ENCODE measurements around the gene SLC35F3. TPM values are rescaled to one million over a fixed set of nuclear protein-coding genes. Genes with fewer than 3 reads are reported as not detected.
"Not testable (repeated sequence)": the region's sequence is repeated elsewhere in the genome, so short reads cannot be mapped to it uniquely, and the experiment has no call there.

Gene SLC35F3
- total RNA-seq, 1 donor from 2014 or later = not detected

DNA sequence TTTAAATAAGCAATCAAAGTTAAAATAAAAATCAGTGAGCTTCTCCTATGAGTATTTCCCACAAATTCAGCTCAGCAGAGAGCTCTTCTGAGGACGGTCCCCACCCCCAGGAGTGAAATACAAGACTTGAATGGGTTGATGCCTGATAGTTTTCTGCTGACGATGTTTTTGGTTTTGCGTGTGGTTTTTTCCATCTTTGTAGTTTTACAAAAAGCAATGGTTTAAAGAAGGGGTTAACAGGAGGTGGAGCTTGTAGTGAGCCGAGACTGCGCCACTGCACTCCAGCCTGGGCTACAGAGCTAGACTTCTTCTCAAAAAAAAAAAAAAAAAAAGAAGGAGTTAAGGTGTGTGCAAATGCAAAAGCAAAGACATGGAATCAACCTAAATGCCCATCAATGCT, 297.1 kb downstream of the SLC35F3 start:
- Mint-ChIP-seq H3K4me3 (no peak overlapping the region), H3K27ac (no peak overlapping the region), H3K36me3 (ENCODE audit: low read depth) (no peaks in the 10 kb centered on the region), H3K4me1 (no peaks in the 10 kb centered on the region), H3K9me3 (no peaks in the 10 kb centered on the region), H3K27me3 (peaks cover 13% of the 10 kb centered on the region)
- TF ChIP-seq, protein P1, sequence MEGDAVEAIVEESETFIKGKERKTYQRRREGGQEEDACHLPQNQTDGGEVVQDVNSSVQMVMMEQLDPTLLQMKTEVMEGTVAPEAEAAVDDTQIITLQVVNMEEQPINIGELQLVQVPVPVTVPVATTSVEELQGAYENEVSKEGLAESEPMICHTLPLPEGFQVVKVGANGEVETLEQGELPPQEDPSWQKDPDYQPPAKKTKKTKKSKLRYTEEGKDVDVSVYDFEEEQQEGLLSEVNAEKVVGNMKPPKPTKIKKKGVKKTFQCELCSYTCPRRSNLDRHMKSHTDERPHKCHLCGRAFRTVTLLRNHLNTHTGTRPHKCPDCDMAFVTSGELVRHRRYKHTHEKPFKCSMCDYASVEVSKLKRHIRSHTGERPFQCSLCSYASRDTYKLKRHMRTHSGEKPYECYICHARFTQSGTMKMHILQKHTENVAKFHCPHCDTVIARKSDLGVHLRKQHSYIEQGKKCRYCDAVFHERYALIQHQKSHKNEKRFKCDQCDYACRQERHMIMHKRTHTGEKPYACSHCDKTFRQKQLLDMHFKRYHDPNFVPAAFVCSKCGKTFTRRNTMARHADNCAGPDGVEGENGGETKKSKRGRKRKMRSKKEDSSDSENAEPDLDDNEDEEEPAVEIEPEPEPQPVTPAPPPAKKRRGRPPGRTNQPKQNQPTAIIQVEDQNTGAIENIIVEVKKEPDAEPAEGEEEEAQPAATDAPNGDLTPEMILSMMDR (IDR thresholded peaks at IDR 0.05) = no peak
- CTCF ChIA-PET = no interaction called here
- intact Hi-C loops (cut with micrococcal nuclease) = no loop called here
- POLR2A ChIA-PET = no interaction called here
- no peak for ATAC-seq (ENCODE audit: low read depth)
- DNase-seq = no peak

DNA sequence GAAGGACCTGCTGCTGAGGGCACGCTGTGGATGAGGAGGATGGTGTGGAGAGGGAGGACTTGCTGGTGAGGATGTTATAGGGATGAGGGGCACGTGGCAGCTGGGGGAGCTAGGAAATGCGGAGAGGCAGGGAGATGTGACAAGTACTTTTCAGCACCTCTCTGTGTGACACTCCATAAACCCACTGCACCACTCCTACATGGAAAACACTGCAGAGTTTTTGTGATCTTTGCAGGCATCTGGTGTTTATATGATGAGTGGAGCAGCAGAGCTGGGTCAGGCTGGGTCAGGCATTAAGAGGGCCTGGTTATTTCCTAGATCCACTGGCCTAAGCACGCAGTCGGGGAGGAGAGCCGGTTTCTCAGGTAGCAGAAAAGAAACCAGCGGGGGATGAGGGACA, 301.5 kb downstream of the SLC35F3 start:
- Mint-ChIP-seq H3K9me3 (no peaks in the 10 kb centered on the region), H3K27ac (no peak overlapping the region), H3K4me1 (no peaks in the 10 kb centered on the region), H3K36me3 (ENCODE audit: low read depth) (no peaks in the 10 kb centered on the region), H3K4me3 (no peak overlapping the region), H3K27me3 (peaks cover 18% of the 10 kb centered on the region)
- intact Hi-C loops (cut with micrococcal nuclease) = no loop called here
- DNase-seq = no peak
- ChIA-PET CTCF (no interaction called here), POLR2A (no interaction called here)
- TF ChIP-seq, protein P1 (IDR thresholded peaks at IDR 0.05) = no peak
- no peak for ATAC-seq (ENCODE audit: low read depth)

DNA sequence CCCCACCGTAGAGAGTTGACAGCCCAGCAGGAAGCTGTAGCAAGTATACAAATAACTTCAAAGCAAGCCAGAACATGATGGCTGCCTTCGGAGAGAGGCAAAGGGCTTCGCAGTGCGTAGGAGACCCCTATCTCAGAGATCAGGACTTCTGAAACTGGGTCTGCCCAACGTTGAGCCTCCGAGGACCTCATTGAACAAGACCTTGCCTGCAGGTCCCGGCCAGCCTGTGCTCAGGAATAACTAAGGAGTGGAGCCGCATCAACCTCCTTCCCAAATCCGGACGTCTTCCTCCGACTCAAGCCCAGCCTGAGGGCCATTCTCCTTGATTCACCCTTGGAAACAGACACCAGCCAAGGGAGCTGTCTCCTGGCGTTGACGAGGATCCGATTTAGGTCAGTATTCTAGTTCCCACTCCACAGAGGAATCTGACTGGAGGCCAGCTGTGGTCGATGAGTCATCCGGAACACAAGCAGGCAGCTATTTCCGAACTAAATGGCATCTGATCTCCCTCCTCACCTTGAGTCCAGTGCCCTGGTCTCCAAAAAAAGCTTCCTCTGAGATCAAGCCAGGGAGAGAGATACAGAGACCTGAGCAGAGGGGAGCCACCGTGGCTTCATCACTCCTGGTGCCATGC, 302.3 kb downstream of the SLC35F3 start:
- POLR2A ChIA-PET = no interaction called here
- Mint-ChIP-seq H3K27ac (no peak overlapping the region), H3K27me3 (peaks cover 20% of the 10 kb centered on the region), H3K9me3 (no peaks in the 10 kb centered on the region), H3K36me3 (ENCODE audit: low read depth) (no peaks in the 10 kb centered on the region), H3K4me3 (no peak overlapping the region), H3K4me1 (no peaks in the 10 kb centered on the region)
- TF ChIP-seq, protein P1 (IDR thresholded peaks at IDR 0.05) = no peak
- CTCF ChIA-PET = no interaction called here
- DNase-seq (no peak), ATAC-seq (ENCODE audit: low read depth) (no peak)
- intact Hi-C loops (cut with micrococcal nuclease) = no loop called here

DNA sequence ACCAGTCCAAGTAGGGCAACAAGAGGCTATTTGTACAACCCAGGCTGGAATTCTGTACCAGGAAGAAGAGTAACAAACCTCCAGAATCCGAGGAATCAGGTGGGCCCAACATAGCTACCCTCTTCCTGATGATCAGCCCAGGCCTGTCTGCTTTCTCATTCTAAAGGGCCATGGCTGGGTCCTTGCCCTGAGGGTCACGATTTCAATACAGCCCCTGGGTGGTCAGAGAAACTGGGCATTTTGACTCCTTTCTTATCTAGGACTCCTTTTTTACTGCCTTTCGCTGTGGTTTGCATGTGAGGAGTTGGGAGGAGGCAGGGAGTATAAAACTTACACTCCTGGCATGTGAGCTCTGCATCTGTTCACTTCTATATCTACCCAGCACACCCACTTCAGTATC, 303.9 kb downstream of the SLC35F3 start:
- intact Hi-C loops (cut with micrococcal nuclease) = no loop called here
- Mint-ChIP-seq H3K4me1 (peaks cover 4% of the 10 kb centered on the region), H3K36me3 (ENCODE audit: low read depth) (no peaks in the 10 kb centered on the region), H3K27me3 (peaks cover 30% of the 10 kb centered on the region), H3K9me3 (peaks cover 2% of the 10 kb centered on the region), H3K27ac (no peak overlapping the region), H3K4me3 (no peak overlapping the region)
- ChIA-PET CTCF (no interaction called here), POLR2A (no interaction called here)
- DNase-seq (no peak), ATAC-seq (ENCODE audit: low read depth) (no peak)
- TF ChIP-seq, protein P1 (IDR thresholded peaks at IDR 0.05) = no peak

DNA sequence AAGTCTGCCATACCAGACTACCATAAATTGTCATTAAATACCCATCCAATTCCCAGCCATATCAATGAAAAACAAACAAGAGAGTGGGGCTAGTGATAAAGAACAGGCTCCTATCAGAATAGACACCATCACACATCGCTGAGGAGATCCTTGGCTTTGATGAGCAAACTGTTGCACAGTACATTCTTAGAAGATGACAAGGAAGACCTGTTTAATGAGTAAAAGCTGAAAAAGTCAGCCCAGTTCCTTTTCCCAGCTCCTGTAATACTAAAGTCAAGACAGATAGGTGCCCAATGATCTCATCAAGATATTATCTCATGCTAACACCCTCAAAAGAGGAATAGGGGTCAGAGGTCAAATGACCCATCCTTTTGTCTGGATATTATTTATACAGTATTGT, 304.3 kb downstream of the SLC35F3 start:
- no peaks in the 10 kb centered on the region for H3K36me3 Mint-ChIP-seq (ENCODE audit: low read depth)
- H3K4me3 Mint-ChIP-seq = no peak overlapping the region
- peaks cover 5% of the 10 kb centered on the region for H3K4me1 Mint-ChIP-seq
- intact Hi-C loops (cut with micrococcal nuclease) = no loop called here
- no peak for DNase-seq
- ATAC-seq (ENCODE audit: low read depth) = no peak
- ChIA-PET CTCF (no interaction called here), POLR2A (no interaction called here)
- peaks cover 32% of the 10 kb centered on the region for H3K27me3 Mint-ChIP-seq
- H3K27ac Mint-ChIP-seq = no peak overlapping the region
- TF ChIP-seq, protein P1 (IDR thresholded peaks at IDR 0.05) = no peak
- peaks cover 2% of the 10 kb centered on the region for H3K9me3 Mint-ChIP-seq

DNA sequence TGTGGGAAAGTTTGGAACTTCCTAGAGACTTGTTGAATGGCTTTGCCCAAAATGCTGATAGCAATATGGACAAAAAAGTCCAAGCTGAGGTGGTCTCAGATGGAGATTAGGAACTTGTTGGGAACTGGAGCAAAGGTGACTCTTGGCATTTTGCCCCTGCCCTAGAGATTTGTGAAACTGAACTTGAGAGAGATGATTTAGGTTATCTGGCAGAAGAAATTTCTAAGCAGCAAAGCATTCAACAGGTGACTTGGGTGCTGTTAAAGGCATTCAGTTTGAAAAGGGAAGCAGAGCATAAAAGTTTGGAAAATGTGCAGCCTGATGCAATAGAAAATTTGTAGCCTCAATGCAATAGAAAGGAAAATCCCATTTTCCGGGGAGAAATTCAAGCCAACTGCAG, 306.0 kb downstream of the SLC35F3 start:
- POLR2A ChIA-PET; ATAC-seq (ENCODE audit: low read depth); H3K4me1 Mint-ChIP-seq; intact Hi-C loops (cut with micrococcal nuclease); DNase-seq; H3K27ac Mint-ChIP-seq; CTCF ChIA-PET; H3K4me3 Mint-ChIP-seq; H3K36me3 Mint-ChIP-seq (ENCODE audit: low read depth); H3K9me3 Mint-ChIP-seq: not testable (repeated sequence)
- peaks cover 34% of the 10 kb centered on the region for H3K27me3 Mint-ChIP-seq

DNA sequence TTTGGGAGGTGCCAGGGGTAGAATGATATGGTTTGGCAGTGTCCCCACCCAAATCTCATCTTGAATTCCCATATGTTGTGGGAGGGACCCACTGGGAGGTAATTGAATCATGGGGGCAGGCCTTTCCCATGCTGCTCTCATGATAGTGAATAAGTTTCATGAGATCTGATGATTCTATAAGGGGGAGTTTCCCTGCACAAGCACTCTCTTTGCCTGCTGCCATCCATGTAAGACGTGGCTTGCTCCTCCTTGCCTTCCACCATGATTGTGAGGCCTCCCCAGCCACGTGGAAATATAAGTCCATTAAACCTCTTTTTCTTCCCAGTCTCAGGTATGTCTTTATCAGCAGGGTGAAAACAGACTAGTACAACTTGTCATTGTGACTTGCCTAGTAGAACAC, 307.4 kb downstream of the SLC35F3 start:
- CTCF ChIA-PET; H3K4me3 Mint-ChIP-seq; H3K27ac Mint-ChIP-seq; DNase-seq; H3K9me3 Mint-ChIP-seq; ATAC-seq (ENCODE audit: low read depth); intact Hi-C loops (cut with micrococcal nuclease); H3K36me3 Mint-ChIP-seq (ENCODE audit: low read depth); POLR2A ChIA-PET: not testable (repeated sequence)
- Mint-ChIP-seq H3K4me1 (peaks cover 12% of the 10 kb centered on the region), H3K27me3 (peaks cover 39% of the 10 kb centered on the region)
